H9 (cell line): Measurements from ENCODE around the gene CYS1. TPM values are rescaled to one million over a fixed set of nuclear protein-coding genes. Genes with fewer than 3 reads are reported as not detected.

Experiments used
- DNase-seq: peaks from one replicate; pipeline ENCODE4 v3.0.0-alpha.2; 2017
- H2AFZ ChIP-seq: one replicate; pipeline ENCODE4 v1.6.1; 2013; ENCODE audit warnings: mild to moderate bottlenecking, low read length, control low read depth, moderate library complexity
- H2AK5ac ChIP-seq: 2 replicates; pipeline ENCODE4 v1.6.1; 2013; ENCODE audit warnings: low read length, control low read depth, mixed read lengths; ENCODE audit not compliant: insufficient read length
- H2BK120ac ChIP-seq: one replicate; pipeline ENCODE4 v1.6.1; 2013; ENCODE audit warnings: low read depth, mild to moderate bottlenecking, low read length, control low read depth, inconsistent platforms; ENCODE audit not compliant: poor library complexity, severe bottlenecking
- H2BK12ac ChIP-seq: 2 replicates; pipeline ENCODE4 v1.6.1; 2013; ENCODE audit warnings: low read length, control low read depth, mixed read lengths, low read depth; ENCODE audit not compliant: insufficient read length
- H2BK15ac ChIP-seq: 2 replicates; pipeline ENCODE4 v1.6.1; 2013; ENCODE audit warnings: low read depth, low read length, control low read depth
- H2BK20ac ChIP-seq: one replicate; pipeline ENCODE4 v1.6.1; 2013; ENCODE audit warnings: low read depth, mild to moderate bottlenecking, low read length, control low read depth, inconsistent platforms; ENCODE audit not compliant: poor library complexity, severe bottlenecking
- H2BK5ac ChIP-seq: 2 replicates; pipeline ENCODE4 v1.6.1; 2013; ENCODE audit warnings: low read length, control low read depth, mixed read lengths; ENCODE audit not compliant: insufficient read length
- H3K14ac ChIP-seq: 2 replicates; pipeline ENCODE4 v1.6.1; 2013; ENCODE audit warnings: low read length, control low read depth; ENCODE audit not compliant: insufficient read depth
- H3K18ac ChIP-seq: 2 replicates; pipeline ENCODE4 v1.6.1; 2013; ENCODE audit warnings: low read depth, mild to moderate bottlenecking, mixed read lengths, low read length, control low read depth; ENCODE audit not compliant: insufficient read length
- H3K23ac ChIP-seq: 2 replicates; pipeline ENCODE4 v1.6.1; 2013; ENCODE audit warnings: low read length, control low read depth, mixed read lengths, low read depth; ENCODE audit not compliant: insufficient read length
- H3K23me2 ChIP-seq: 2 replicates; pipeline ENCODE4 v1.6.1; 2013; ENCODE audit warnings: low read depth, mild to moderate bottlenecking, mixed read lengths, low read length, control low read depth; ENCODE audit not compliant: insufficient read length, poor library complexity, severe bottlenecking
- H3K27ac ChIP-seq: 2 replicates; pipeline ENCODE4 v1.5.1; 2013; ENCODE audit warnings: low read length, control low read depth, mixed read lengths, low read depth; ENCODE audit not compliant: insufficient read length
- H3K27me3 ChIP-seq: 2 replicates; pipeline ENCODE4 v1.6.1; 2013; ENCODE audit warnings: low read length, control low read depth, inconsistent platforms; ENCODE audit not compliant: insufficient read depth
- H3K4ac ChIP-seq: 2 replicates; pipeline ENCODE4 v1.6.1; 2013; ENCODE audit warnings: low read depth, mild to moderate bottlenecking, control low read depth, inconsistent platforms, low read length, moderate library complexity
- H3K4me1 ChIP-seq: 2 replicates; pipeline ENCODE4 v1.6.1; 2013; ENCODE audit warnings: low read length, control low read depth, inconsistent platforms; ENCODE audit not compliant: insufficient read depth
- H3K4me2 ChIP-seq: 2 replicates; pipeline ENCODE4 v1.6.1; 2013; ENCODE audit warnings: low read length, control low read depth, mixed read lengths; ENCODE audit not compliant: insufficient read length, insufficient read depth
- H3K56ac ChIP-seq: 2 replicates; pipeline ENCODE4 v1.6.1; 2013; ENCODE audit warnings: low read depth, mild to moderate bottlenecking, mixed read lengths, low read length, control low read depth; ENCODE audit not compliant: insufficient read length
- H3K79me1 ChIP-seq: 2 replicates; pipeline ENCODE4 v1.6.1; 2013; ENCODE audit warnings: low read depth, mild to moderate bottlenecking, moderate library complexity, low read length, control low read depth, inconsistent platforms; ENCODE audit not compliant: insufficient read depth, poor library complexity, severe bottlenecking
- H3K79me2 ChIP-seq: 2 replicates; pipeline ENCODE4 v1.6.1; 2013; ENCODE audit warnings: low read length, control low read depth, inconsistent platforms; ENCODE audit not compliant: insufficient read depth
- H3K9ac ChIP-seq: 2 replicates; pipeline ENCODE4 v1.6.1; 2013; ENCODE audit warnings: low read length, control low read depth, mixed read lengths; ENCODE audit not compliant: insufficient read length; ENCODE audit errors: extremely low read depth
- H3K9me3 ChIP-seq: one replicate; pipeline ENCODE4 v1.6.1; 2013; ENCODE audit warnings: low read depth, low read length, inconsistent platforms; ENCODE audit not compliant: control insufficient read depth
- H3T11ph ChIP-seq: one replicate; pipeline ENCODE4 v1.6.1; 2013; ENCODE audit warnings: mild to moderate bottlenecking, low read length, control low read depth, inconsistent platforms
- H4K20me1 ChIP-seq: one replicate; pipeline ENCODE4 v1.6.1; 2013; ENCODE audit not compliant: control insufficient read depth, insufficient read length, insufficient read depth
- H4K5ac ChIP-seq: 2 replicates; pipeline ENCODE4 v1.6.1; 2013; ENCODE audit warnings: low read depth, mild to moderate bottlenecking, mixed read lengths, low read length, control low read depth; ENCODE audit not compliant: insufficient read length
- H4K8ac ChIP-seq: replicated peaks from 2 replicates; pipeline ENCODE4 v1.6.1; 2013; ENCODE audit warnings: low read length, control low read depth, mixed read lengths, low read depth; ENCODE audit not compliant: insufficient read length
- H4K91ac ChIP-seq: 2 replicates; pipeline ENCODE4 v1.6.1; 2013; ENCODE audit warnings: low read depth, mild to moderate bottlenecking, moderate library complexity, mixed read lengths, low read length, control low read depth; ENCODE audit not compliant: insufficient read length
- H3K27ac Mint-ChIP-seq, 3 experiments: 2 replicates in 2 of 3; 3 replicates in 1 of 3; pipeline ENCODE4 v1.8.0; 2020 to 2021; ENCODE audit warnings: mixed read lengths in 3 of 3, mild to moderate bottlenecking in 1 of 3, moderate library complexity in 1 of 3
- H3K27me3 Mint-ChIP-seq: 2 replicates; pipeline ENCODE4 v1.8.0; 2021; ENCODE audit warnings: low read depth, mild to moderate bottlenecking, moderate library complexity, mixed read lengths
- H3K36me3 Mint-ChIP-seq, 3 experiments: 2 replicates in 2 of 3; 3 replicates in 1 of 3; pipeline ENCODE4 v1.8.0; 2020 to 2021; ENCODE audit warnings: low read depth in 3 of 3, mixed read lengths in 3 of 3; ENCODE audit not compliant: insufficient read depth in 1 of 3
- H3K4me1 Mint-ChIP-seq, 2 experiments: 2 replicates each; pipeline ENCODE4 v1.8.0; 2020; ENCODE audit warnings: mixed read lengths in 2 of 2
- H3K4me3 Mint-ChIP-seq, 2 experiments: 2 replicates in 1 of 2; 3 replicates in 1 of 2; pipeline ENCODE4 v1.8.0; 2020 to 2021; ENCODE audit warnings: mild to moderate bottlenecking in 2 of 2, mixed read lengths in 2 of 2, moderate library complexity in 1 of 2
- H3K9me3 Mint-ChIP-seq, 2 experiments: 2 replicates in 1 of 2; 3 replicates in 1 of 2; pipeline ENCODE4 v1.8.0; 2020; ENCODE audit warnings: mild to moderate bottlenecking in 2 of 2, mixed read lengths in 2 of 2, moderate library complexity in 1 of 2
- CTCF ChIP-seq: fragments of 200-600 bp; sonication (generic); conservative IDR thresholded peaks from 3 replicates; pipeline ENCODE4 v1.8.0; 2021; ENCODE audit warnings: antibody characterized with exemption, mild to moderate bottlenecking
- WGBS: extraction: QIAGEN DNeasy Blood & Tissue Kit; methylation state at CpG from one replicate; pipeline ENCODE4 v1.1.7; 2013; ENCODE audit warnings: missing lambda C conversion rate, low lambda C conversion rate, mixed read lengths; ENCODE audit not compliant: insufficient read length; ENCODE audit errors: extremely low coverage; 5-methylcytosine and 5-hydroxymethylcytosine counted together
- total RNA-seq: library from RNA; stranded (reverse); gene quantifications from 2 replicates; pipeline ENCODE4 v1.2.1, GENCODE V29; 2021

CYS1 gene
- total RNA-seq, 1 experiment from 2014 or later: 0.35 TPM

DNA sequence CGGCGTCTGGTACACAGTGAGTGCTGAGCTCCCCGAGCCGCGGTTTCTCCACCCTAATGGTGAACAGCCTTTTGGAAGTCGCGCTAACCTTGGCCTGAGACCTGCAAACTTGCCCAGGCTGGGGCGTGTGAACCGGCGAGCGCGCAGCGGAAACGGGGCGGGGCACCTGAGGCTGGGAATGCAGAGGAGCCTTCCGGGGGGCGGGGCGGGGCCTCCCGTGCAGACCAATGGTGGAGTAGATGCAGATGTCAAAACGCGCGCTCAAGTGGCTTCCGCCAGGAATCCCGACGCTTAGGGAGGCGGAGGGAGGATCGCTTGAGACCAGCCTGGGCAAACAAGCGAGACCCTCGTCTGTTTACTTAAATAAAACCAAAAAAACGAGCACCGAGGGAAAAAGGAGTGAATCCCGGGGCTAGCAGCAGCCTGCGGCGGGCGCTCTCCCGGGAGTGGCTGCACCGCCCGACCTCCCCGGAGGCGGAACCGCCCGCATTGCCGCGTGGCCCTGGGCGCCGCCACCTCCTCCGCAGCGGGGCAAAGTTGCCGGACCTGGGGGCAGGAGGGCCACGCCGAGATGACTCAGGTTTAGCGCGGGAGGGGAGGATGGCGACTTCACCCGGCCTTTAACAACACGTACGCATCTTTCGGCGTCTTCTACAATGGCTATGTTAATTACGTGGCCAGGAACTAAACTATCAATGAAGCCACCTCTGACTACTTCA is 40.1 kb upstream of the CYS1 start:
- H3K27ac Mint-ChIP-seq: peak overlapping the region; percentile 98
- H3K9me3 Mint-ChIP-seq: no peaks in the 10 kb centered on the region; a peak in 1 of 5 replicates
- peak overlapping the region; percentile 83 for H4K5ac ChIP-seq
- H3K27ac ChIP-seq: peak overlapping the region; percentile 83
- no peak overlapping the region for H3K4ac ChIP-seq
- peak overlapping the region; percentile 8 for H4K91ac ChIP-seq
- H3K36me3 Mint-ChIP-seq: peaks cover 22 to 23% (median 22%) of the 10 kb centered on the region in 3 experiments
- peak overlapping the region; percentile 87 to 94 for H3K4me3 Mint-ChIP-seq
- peak overlapping the region; percentile 92 for H3K9ac ChIP-seq
- H3K4me1 Mint-ChIP-seq: peaks cover 24 to 29% of the 10 kb centered on the region in 2 experiments
- no peak overlapping the region for H2BK120ac ChIP-seq
- no peak overlapping the region for H4K8ac ChIP-seq
- H3T11ph ChIP-seq: no peak overlapping the region
- H2BK12ac ChIP-seq: no peak overlapping the region
- no peak overlapping the region for H2BK20ac ChIP-seq
- peak; percentile 99 for DNase-seq
- H3K23me2 ChIP-seq: peaks cover 27% of the 10 kb centered on the region
- peaks cover 6% of the 10 kb centered on the region; the same call in 1 of the 2 replicates for H3K79me2 ChIP-seq
- H2AFZ ChIP-seq: no peak overlapping the region
- H3K23ac ChIP-seq: no peak overlapping the region
- WGBS: no CpG with 5 or more reads among the region's 60 CpGs
- H3K9me3 ChIP-seq: no peaks in the 10 kb centered on the region
- no peaks in the 10 kb centered on the region for H4K20me1 ChIP-seq
- H3K56ac ChIP-seq: no peak overlapping the region
- peak overlapping the region; percentile 79 for H3K4me2 ChIP-seq
- H2BK5ac ChIP-seq: no peak overlapping the region
- H3K27me3 Mint-ChIP-seq: no peaks in the 10 kb centered on the region
- H3K14ac ChIP-seq: peak overlapping the region; percentile 85
- no peaks in the 10 kb centered on the region for H3K27me3 ChIP-seq
- peaks cover 2% of the 10 kb centered on the region for H3K79me1 ChIP-seq
- peak overlapping the region; percentile 84 for H3K18ac ChIP-seq
- no peak overlapping the region for H2BK15ac ChIP-seq
- no peaks in the 10 kb centered on the region for H3K4me1 ChIP-seq
- TF ChIP-seq CTCF: no peak
- no peak overlapping the region for H2AK5ac ChIP-seq
